ENCODE results near the gene TXNRD2.

DNA sequence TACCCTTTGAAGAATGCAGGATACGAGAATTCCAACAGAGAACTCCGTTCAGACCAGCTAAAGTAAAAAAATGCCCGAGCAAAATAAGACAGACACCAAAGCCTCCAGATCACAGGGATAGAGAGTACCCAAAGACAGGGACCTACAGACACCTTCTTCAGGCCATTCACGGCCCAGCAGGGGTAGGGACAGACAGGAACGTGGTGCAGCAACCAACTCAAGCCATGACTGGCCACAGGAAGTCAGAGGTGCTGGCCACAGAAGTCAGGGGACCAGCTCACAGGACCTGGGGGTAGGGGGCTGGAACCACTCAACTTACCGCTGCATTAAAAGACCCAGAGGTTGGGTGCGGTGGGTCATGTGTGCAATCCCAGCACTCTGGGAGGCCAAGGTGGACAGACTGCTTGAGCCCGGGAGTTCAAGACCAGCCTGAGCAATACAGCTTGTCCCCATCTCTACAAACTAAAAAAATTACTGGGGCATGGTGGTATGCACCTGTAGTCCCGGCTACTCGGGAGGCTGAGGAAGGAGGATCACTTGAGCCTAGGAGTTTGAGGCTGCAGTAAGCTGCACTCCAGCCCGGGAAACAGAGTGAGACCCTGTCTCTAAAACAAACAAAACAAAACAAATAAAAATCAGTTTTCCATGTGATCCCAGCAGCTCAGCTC lies 39.9 kb downstream of the TXNRD2 start:
- no peak for TF ChIP-seq EZH2phosphoT487 (IDR thresholded peaks at IDR 0.05; ENCODE audit: low read depth)
- TF ChIP-seq, protein P1, sequence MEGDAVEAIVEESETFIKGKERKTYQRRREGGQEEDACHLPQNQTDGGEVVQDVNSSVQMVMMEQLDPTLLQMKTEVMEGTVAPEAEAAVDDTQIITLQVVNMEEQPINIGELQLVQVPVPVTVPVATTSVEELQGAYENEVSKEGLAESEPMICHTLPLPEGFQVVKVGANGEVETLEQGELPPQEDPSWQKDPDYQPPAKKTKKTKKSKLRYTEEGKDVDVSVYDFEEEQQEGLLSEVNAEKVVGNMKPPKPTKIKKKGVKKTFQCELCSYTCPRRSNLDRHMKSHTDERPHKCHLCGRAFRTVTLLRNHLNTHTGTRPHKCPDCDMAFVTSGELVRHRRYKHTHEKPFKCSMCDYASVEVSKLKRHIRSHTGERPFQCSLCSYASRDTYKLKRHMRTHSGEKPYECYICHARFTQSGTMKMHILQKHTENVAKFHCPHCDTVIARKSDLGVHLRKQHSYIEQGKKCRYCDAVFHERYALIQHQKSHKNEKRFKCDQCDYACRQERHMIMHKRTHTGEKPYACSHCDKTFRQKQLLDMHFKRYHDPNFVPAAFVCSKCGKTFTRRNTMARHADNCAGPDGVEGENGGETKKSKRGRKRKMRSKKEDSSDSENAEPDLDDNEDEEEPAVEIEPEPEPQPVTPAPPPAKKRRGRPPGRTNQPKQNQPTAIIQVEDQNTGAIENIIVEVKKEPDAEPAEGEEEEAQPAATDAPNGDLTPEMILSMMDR (IDR thresholded peaks at IDR 0.05; ENCODE audit: low read depth, low read length): no peak
